ENCODE measurements around the gene SIGLEC14. TPM values are rescaled to one million over a fixed set of nuclear protein-coding genes. Genes with fewer than 3 reads are reported as not detected.

SIGLEC14 gene
- polyA plus RNA-seq, 1 donor from 2014 or later: not detected

GRCh38 chr19:51639916-51640315 is 6.7 kb downstream of the SIGLEC14 start:
- Histone ChIP-seq H3K36me3 (ENCODE audit: insufficient read depth, low read length) (no peaks in the 10 kb centered on the region), H3K27ac (ENCODE audit: low read length) (no peak overlapping the region), H3K9me2 (ENCODE audit: insufficient read depth, low read length) (no peaks in the 10 kb centered on the region), H3K4me2 (ENCODE audit: low read length) (no peak overlapping the region), H3K9me3 (ENCODE audit: low read length) (no peaks in the 10 kb centered on the region), H4K20me1 (ENCODE audit: insufficient read depth) (no peaks in the 10 kb centered on the region), H3K79me2 (replicated peaks; ENCODE audit: insufficient read depth, low read length) (no peaks in the 10 kb centered on the region), H3K27me3 (ENCODE audit: insufficient read depth, low read depth, low read length) (no peaks in the 10 kb centered on the region), H2AFZ (ENCODE audit: low read depth, low read length) (no peak overlapping the region), H3K4me3 (ENCODE audit: low read length) (no peak overlapping the region), H3K9ac (ENCODE audit: low read length) (no peak overlapping the region), H3F3A (ENCODE audit: insufficient read depth, low read length, poor library complexity, severe bottlenecking) (no peaks in the 10 kb centered on the region)
- TF ChIP-seq SMC3 (conservative IDR thresholded peaks at IDR 0.05; ENCODE audit: poor library complexity) (no peak), TAF1 (IDR thresholded peaks at IDR 0.05; ENCODE audit: low read depth) (no peak), RAD21 (conservative IDR thresholded peaks at IDR 0.05) (no peak), EZH2 (IDR thresholded peaks at IDR 0.05; ENCODE audit: borderline replicate concordance, insufficient read depth, low read length, poor library complexity, severe bottlenecking) (no peak)
- TF ChIP-seq, protein P1, sequence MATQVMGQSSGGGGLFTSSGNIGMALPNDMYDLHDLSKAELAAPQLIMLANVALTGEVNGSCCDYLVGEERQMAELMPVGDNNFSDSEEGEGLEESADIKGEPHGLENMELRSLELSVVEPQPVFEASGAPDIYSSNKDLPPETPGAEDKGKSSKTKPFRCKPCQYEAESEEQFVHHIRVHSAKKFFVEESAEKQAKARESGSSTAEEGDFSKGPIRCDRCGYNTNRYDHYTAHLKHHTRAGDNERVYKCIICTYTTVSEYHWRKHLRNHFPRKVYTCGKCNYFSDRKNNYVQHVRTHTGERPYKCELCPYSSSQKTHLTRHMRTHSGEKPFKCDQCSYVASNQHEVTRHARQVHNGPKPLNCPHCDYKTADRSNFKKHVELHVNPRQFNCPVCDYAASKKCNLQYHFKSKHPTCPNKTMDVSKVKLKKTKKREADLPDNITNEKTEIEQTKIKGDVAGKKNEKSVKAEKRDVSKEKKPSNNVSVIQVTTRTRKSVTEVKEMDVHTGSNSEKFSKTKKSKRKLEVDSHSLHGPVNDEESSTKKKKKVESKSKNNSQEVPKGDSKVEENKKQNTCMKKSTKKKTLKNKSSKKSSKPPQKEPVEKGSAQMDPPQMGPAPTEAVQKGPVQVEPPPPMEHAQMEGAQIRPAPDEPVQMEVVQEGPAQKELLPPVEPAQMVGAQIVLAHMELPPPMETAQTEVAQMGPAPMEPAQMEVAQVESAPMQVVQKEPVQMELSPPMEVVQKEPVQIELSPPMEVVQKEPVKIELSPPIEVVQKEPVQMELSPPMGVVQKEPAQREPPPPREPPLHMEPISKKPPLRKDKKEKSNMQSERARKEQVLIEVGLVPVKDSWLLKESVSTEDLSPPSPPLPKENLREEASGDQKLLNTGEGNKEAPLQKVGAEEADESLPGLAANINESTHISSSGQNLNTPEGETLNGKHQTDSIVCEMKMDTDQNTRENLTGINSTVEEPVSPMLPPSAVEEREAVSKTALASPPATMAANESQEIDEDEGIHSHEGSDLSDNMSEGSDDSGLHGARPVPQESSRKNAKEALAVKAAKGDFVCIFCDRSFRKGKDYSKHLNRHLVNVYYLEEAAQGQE (IDR thresholded peaks at IDR 0.05; ENCODE audit: borderline replicate concordance): no peak

DNA sequence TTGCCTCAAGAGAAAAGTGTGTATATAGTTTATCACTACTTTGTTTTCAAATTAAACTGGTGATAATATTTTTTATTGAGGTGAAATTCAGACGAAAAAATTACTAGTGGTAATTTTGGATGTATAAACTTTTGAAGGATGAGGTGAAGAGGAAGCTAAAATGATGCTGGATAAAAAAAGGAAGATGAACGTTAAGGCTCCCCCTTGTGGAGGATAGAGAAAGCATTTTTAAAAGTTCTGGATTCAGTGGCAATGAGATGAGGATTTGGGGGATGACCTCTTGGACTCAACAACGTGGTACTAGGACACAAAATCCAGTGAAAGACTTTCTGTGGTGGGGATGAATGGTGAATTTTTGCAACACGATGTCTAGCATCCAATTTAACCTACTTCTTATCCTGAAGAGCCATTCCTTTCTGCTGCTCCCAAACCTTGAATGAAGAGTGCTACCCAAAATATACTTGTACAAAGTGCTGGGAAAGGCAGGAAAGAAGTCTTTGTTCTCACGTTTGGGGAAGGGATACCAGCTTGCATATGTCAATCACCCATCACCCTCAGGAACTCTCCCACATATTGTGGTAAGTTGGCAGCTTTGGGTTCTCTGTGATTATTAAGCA is 9.2 kb downstream of the SIGLEC14 start:
- Histone ChIP-seq H3K79me2 (replicated peaks; ENCODE audit: insufficient read depth, low read length) (no peaks in the 10 kb centered on the region), H3K27me3 (ENCODE audit: insufficient read depth, low read depth, low read length) (no peaks in the 10 kb centered on the region), H4K20me1 (ENCODE audit: insufficient read depth) (no peaks in the 10 kb centered on the region), H3K9ac (ENCODE audit: low read length) (no peak overlapping the region), H3K9me2 (ENCODE audit: insufficient read depth, low read length) (no peaks in the 10 kb centered on the region), H2AFZ (ENCODE audit: low read depth, low read length) (no peak overlapping the region), H3K9me3 (ENCODE audit: low read length) (no peaks in the 10 kb centered on the region), H3F3A (ENCODE audit: insufficient read depth, low read length, poor library complexity, severe bottlenecking) (no peaks in the 10 kb centered on the region), H3K36me3 (ENCODE audit: insufficient read depth, low read length) (no peaks in the 10 kb centered on the region), H3K4me2 (ENCODE audit: low read length) (no peak overlapping the region), H3K27ac (ENCODE audit: low read length) (no peak overlapping the region), H3K4me3 (ENCODE audit: low read length) (no peak overlapping the region)
- TF ChIP-seq, protein P1 (IDR thresholded peaks at IDR 0.05; ENCODE audit: borderline replicate concordance): no peak
- TF ChIP-seq EP300 (conservative IDR thresholded peaks at IDR 0.05; ENCODE audit: poor library complexity, severe bottlenecking) (no peak), RAD21 (conservative IDR thresholded peaks at IDR 0.05) (no peak), EZH2 (IDR thresholded peaks at IDR 0.05; ENCODE audit: borderline replicate concordance, insufficient read depth, low read length, poor library complexity, severe bottlenecking) (no peak), TAF1 (IDR thresholded peaks at IDR 0.05; ENCODE audit: low read depth) (no peak)
- TF ChIP-seq, protein P2, sequence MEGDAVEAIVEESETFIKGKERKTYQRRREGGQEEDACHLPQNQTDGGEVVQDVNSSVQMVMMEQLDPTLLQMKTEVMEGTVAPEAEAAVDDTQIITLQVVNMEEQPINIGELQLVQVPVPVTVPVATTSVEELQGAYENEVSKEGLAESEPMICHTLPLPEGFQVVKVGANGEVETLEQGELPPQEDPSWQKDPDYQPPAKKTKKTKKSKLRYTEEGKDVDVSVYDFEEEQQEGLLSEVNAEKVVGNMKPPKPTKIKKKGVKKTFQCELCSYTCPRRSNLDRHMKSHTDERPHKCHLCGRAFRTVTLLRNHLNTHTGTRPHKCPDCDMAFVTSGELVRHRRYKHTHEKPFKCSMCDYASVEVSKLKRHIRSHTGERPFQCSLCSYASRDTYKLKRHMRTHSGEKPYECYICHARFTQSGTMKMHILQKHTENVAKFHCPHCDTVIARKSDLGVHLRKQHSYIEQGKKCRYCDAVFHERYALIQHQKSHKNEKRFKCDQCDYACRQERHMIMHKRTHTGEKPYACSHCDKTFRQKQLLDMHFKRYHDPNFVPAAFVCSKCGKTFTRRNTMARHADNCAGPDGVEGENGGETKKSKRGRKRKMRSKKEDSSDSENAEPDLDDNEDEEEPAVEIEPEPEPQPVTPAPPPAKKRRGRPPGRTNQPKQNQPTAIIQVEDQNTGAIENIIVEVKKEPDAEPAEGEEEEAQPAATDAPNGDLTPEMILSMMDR (IDR thresholded peaks at IDR 0.05; ENCODE audit: poor library complexity, severe bottlenecking): no peak
